Heart right ventricle (tissue), 12 donors: Measurements from ENCODE around the gene WT1. TPM values are rescaled to one million over a fixed set of nuclear protein-coding genes. Genes with fewer than 3 reads are reported as not detected.

Source experiments
- polyA plus RNA-seq, 2 donors: library from polyadenylated mRNA; stranded (reverse); fragments of 200-250 nt; gene quantifications; one replicate each; pipeline ENCODE4 v1.2.3, GENCODE V29; 2013
- total RNA-seq, 10 donors: library from RNA; stranded (reverse); fragmentation: NEBNext Ultra II Directional in 3 of 10; extraction: Animal tissue kit (Norgen Biotek cat#: 25700) in 3 of 10; gene quantifications; one replicate each; pipeline versions ENCODE4 v1.2.1 to v1.2.4, GENCODE V29; 2021 to 2023
- donor health status: ischemic (EF 13 %, LVEDD 7.1; RV severe dilation, severe dysfunction).
- donor health status: healthy with polysubstance abuse.
- donor health status: DM: no; HTN: yes; CAD: no.
- donor health status: DM: no; HTN: no; CAD: no.
- donor health status: ischemic (EF 25% LVEDD 6.9; RV normal size, moderate dysfunction).
- donor health status: ischemic (EF 25% LVEDD 5.7; RV mildly dilated, moderate dysfunction).
- donor health status: healthy.
- donor health status: nonischemic (EF 11% LVEDD 7.7; RV severe dilation, severe dysfunction).
- donor health status: DM: yes; HTN: yes; CAD: no.
- donor health status: PGD.
- donor health status: ischemic (EF 29% LVEDD 5.4; RV normal size, mild dysfunction).
- donor health status: nonischemic (EF 23%, LVEDD 6.1; RV moderate dilation, normal function).

The WT1 gene
- total and polyA plus RNA-seq, 12 donors, result 1.2 to 4.6 (median 2.8) TPM

Other genes with a start within 250 kb of the WT1 start
- gene EIF3M, start 148.3 kb upstream of the WT1 start, total RNA-seq, result 100 to 1,000 TPM; 128 to 250 (median 162) TPM
- gene EIF3M, start 148.3 kb upstream of the WT1 start, polyA plus RNA-seq, result 100 to 1,000 TPM; 221 to 303 TPM